ENCODE results near the gene PPP1R7.

PPP1R7 gene

DNA sequence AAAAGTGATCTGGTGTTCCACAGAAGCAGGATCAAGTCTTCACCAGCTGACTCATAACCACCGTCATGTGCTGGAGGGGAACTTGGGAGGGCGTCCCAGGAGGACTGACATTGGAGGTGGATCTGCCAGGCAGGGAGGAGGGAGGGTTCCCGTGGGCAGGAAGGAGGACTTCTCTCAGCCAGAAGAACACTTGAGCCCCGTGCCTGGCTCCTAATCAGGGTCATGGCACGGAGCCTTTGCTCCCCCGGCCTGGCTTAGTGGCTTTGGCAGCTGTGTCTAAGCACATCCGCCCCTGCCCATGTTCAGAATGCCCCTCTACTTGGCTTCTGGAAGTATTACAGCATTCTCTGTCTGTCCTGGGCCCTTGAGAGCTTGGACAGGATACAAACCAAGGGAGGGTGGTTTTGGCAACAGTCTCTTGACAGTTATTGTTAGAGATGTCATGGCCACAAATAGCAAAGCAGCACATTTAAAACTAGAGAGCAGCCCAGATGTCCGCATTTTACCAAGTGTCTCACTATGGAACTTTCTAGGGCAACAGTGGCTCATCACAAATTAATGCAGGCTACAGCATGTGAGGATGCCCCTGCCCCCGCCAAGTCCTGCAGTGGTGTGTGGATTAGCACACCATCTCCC is 11.5 kb downstream of the PPP1R7 start:
- DNase-seq (ENCODE audit: low read depth) = no peak

DNA sequence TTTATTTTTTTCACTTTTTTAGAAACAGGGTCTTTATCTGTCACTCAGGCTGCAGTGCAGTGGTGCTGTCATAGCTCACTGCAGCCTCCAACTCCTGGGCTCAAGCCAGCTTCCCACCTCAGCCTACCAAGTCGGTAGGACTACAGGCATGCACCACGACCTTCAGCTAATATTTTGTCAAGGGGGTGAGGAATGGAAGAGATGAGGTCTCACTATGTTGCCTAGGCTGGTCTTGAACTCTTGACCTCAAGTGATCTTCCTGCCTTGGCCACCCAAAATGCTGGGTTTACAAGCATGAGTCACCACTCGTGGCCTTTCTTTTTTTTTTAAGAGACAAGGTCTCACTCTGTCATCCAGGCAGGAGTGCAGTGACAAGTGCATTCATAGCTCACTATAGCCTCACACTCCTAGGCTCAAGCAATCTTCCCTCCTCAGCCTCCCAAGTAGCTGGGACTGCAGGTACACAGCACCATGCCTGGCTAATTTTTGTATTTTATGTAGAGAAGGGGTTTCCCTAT is 13.4 kb downstream of the PPP1R7 start:
- no peak for DNase-seq (ENCODE audit: low read depth)

DNA sequence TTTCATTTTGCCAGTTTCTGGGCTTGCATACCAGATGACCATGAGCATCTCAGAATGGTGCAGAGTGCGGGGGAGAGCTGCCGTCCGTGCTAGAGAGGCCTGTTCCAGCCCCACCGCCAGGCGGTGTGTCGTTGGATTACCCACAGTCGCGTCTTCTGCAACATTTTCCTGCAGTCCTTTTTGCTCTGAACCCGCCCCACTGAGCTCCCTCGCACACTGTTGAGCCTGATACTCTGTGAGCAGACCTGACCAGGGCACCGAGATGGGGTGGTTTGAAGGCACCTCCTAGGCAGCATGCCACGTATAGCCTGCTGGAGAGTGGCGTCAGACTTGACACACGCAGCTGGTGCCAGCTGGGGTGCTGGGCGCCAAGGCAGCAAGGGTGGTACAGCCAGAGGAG is 18.1 kb downstream of the PPP1R7 start:
- DNase-seq (ENCODE audit: low read depth) = no peak

DNA sequence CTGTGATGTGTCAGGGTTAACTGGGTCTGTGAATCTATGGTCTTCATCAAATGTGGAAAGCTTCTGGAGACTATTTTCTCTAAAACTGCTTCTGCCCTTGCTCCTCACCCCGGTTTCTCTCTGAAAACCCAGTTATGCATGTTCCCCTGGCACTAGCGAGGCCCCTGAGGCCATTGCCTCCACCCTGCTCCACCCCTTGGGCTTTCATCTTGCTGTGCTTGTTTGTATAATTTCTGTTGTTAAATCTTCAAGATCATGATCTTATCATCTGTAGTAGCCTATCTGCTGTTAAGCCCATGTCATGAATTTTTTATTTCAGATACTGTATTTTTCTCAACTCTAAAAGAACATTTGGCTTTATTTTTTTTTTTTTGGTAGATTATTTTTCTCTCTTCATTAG is 23.3 kb downstream of the PPP1R7 start:
- no peak for DNase-seq (ENCODE audit: low read depth)

DNA sequence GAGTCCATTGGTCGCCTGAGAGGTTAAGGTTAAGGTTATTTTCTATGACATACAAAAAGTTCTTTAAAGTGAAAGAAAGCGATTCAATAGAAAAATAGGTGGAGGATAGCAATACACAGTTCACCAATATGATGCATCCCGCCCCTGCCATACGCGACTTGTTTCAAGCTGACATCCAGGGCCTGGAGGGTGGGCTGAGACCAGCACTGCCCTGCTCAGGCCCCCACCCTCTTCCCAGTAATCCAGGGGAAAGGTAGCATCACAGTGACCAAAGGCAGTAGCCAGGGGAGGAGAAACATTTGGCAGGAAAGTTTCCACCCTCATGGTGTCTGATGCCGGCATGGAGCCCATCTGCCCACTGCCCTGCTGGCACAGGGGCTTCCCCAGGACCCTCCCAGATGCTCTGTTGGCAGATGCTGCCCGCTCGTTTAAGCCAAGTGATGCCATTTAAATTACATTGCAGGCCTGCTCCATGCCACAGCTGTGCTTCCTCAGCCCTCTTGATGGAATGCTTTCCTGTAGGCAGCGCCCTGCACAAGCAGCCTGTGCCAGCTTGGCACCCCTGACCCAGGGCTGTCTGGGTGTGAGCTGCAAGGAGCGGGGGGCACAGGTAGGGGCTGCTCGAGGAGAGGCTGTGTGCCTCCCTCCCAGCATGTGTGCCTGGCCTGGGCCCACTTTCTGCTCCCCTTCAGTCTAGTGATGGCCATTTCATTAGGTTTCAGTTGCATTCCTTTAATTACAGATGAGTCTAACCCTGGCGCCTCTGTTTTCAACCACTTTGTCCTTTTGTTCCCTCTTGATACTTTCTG is 27.5 kb downstream of the PPP1R7 start:
- DNase-seq (ENCODE audit: low read depth) = no peak

DNA sequence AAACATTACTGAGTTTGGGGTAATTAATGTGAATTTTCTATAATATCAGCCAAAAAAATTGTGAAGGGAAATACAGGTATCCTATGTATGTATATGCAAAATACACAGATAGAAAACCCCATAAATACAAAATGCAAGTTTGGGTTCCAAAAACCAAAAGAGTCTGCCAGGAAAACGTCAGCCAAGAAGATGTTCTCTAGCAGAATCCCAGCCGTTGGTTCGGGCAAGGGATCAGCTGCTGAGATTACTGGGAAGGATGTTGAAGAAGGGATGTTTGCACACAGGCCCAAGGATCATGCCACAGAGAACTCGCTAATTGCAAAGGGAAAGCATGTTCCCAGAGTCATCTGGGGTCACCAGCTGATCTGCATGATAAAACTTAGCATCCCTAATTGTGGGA is 28.7 kb downstream of the PPP1R7 start:
- DNase-seq (ENCODE audit: low read depth) = no peak

DNA sequence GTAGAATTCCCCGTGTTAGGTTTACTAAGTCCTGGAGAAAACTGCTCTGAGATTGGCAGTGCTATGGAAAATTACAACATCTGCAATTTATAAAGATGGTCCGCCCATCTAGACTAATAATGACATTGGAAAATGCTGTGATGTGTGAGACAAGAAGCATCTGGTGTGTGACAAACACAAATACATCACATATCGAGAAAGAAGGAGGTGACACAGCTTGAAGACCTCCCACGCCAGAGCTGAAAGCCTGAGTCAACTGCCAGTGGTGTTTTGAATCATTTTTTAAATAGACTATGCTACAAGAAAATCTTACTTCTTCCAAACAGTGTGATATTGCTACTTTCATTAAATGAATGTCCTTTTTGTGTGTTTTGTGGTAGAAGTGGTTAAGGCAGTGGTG is 29.6 kb downstream of the PPP1R7 start:
- no peak for DNase-seq (ENCODE audit: low read depth)

DNA sequence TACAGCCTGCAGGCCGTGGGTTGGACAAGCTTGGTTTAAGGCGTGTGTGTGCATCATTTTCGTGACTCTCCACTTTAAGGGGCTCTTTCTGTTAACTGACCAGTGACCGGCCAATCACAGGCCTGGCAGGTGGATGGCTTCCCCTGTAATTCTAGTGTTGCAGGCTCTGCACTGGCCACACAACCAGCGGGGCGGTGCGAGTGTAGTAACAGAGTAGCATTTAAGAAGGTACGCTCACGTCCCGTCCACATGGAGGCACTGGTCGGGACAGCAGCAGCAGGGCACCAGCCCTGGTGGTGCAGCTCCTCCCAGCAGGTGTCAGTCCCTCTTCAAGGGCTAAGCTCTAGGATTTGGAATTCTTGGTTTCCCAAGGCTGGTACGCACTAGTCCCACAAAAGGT is 30.2 kb downstream of the PPP1R7 start:
- no peak for DNase-seq (ENCODE audit: low read depth)

DNA sequence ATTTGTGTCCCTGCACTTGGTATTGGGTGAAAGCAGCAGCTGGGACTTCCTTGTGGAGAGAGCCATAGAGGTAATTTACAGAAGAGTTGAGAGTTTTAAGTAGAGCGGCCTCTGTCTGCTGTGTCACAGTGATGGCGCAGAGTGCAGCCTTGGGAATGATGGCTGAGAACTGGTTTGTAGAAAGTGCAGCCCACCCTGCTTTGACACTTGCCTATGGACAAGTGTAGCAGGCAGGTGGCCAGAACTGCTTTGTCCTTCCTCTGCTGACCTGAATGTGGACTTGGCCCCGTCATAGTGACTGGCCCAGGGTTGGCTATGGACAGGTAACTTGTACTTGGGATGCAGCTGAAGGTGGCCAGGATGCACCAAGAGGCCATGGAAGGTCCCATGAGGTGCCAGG is 31.9 kb downstream of the PPP1R7 start:
- DNase-seq (ENCODE audit: low read depth) = no peak

DNA sequence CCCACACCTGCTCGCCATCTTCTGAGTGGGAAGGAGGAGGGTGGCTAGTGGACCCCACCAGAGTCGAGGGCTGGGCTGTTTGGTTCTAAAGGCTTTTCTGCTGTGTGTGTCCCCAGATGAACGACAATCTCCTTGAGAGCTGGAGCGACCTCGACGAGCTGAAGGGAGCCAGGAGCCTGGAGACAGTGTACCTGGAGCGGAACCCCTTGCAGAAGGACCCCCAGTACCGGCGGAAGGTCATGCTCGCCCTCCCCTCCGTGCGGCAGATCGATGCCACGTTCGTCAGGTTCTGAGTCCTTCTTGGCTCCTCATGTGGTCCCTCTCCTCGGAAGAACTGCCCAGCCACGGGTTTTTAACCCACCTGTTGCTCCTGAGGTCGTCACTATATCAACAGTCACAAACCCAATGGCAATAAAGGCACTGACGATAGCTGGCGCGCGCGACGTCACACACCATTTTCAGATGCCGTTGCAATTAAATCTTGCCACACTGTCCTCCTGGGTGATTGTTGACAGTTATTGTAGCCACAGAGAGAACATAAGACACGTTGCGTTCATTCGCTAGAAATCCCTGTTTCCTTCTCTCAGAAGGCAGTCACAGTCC is 32.4 kb downstream of the PPP1R7 start:
- no peak for DNase-seq (ENCODE audit: low read depth)

DNA sequence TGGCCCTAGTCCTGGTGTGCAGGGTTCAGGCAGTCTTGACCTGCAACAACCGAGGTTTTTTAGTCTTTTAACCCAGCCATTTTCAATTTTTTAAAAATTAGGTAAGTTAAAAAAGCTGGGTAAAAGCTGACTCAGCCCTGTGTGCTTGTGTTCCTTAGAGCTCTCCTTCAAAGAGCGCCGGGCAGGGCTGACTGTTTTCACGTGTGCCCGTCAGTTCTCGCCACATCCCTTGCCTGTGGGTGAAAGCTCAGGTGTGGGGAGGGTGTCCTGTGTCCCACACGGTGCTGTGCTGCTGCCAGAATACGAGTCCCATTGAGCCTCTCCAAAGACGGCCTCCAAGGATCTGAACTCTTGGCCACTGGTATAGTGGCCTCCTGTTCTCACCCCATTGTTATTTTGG is 33.0 kb downstream of the PPP1R7 start:
- DNase-seq (ENCODE audit: low read depth) = no peak

DNA sequence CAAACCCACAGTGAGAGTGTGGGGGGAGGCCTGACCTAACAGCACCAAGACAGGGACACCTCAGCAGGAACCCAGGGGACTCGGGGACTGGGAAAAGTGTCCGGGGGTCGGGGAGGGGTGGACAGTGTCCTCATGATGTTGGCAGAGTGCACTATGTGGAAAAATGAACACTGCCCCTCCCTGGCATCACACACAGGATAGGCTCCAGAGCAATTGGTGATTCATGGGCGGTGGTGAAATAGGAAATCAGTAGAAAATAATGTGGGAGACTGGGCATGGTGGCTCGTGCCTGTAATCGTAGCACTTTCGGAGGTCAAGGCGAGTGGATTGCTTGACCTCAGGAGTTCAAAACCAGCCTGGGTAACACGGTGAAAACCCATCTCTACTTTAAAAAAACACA is 34.6 kb downstream of the PPP1R7 start:
- no peak for DNase-seq (ENCODE audit: low read depth)

DNA sequence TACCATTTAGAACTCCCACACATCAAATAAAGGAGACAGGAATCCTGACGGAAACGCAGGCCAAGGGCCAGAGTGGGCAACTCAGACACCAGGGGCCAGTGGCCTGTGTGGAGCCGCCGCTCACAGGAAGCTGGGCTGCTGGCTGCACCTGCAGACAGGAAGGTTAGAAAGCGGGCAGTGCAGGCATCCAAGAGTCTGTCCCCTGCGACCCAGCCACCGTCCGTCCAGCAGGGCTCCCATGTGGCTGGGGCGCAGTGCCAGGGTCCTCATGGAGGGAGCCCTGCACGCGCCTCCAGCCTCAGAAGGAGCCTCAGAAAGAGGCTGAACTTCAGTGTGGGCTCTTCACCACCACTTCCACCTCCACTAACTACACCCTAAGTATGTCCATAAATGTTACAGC is 35.7 kb downstream of the PPP1R7 start:
- no peak for DNase-seq (ENCODE audit: low read depth)

DNA sequence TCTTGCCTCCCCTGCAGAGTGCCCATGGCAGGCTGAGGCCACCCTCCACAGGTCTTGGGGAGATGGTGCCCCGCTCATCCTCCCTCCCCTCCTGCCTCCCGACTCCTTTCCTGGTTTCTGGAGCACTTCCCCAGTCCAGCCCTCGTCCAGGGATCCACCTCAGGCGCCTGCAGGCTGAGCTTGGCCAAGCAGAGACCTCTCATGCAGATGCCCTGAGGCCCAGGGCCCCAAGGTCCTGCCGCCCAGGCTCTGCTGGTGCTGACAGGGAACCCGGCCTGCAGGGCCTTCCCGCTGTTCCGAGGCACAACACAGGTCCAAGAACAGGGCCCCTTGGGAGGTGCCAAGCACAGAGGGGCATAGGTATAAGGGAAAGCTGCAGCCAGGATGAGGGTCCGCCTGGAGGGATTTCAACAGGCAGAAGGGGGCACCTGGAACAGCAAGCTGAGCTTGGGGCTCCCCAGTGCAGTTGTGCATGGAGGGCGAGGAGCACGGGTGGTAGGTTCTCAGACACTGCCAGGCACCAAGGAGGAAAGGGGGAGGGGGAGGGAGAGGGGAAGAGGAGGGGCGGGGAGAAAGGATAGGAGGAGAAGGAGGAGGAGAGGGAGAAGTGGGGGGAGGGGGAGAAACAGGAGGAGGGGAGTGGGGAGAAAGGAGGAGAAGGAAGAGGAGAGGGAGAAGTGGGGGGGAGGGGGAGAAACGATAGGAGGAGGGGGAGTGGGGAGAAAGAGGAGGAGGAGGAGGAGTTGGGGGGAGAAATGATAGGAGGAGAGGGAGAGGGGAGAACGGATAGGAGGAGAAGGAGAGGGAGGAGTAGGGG is 37.0 kb downstream of the PPP1R7 start:
- no peak for DNase-seq (ENCODE audit: low read depth)

DNA sequence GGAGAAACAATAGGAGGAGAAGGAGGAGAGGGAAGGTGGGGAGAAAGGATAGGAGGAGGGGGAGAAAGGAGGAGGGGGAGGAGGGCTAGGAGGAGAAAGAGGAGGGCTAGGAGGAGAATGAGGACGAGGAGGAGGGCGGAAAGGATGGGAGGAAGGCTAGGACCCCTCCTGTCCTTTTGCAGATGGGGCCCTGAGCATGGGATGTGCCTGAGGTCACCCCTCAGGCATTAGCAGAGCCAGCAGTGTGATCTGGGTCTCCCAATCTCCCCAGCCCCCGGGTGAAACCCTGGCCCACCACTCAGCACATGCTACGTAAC is 37.6 kb downstream of the PPP1R7 start:
- no peak for DNase-seq (ENCODE audit: low read depth)

DNA sequence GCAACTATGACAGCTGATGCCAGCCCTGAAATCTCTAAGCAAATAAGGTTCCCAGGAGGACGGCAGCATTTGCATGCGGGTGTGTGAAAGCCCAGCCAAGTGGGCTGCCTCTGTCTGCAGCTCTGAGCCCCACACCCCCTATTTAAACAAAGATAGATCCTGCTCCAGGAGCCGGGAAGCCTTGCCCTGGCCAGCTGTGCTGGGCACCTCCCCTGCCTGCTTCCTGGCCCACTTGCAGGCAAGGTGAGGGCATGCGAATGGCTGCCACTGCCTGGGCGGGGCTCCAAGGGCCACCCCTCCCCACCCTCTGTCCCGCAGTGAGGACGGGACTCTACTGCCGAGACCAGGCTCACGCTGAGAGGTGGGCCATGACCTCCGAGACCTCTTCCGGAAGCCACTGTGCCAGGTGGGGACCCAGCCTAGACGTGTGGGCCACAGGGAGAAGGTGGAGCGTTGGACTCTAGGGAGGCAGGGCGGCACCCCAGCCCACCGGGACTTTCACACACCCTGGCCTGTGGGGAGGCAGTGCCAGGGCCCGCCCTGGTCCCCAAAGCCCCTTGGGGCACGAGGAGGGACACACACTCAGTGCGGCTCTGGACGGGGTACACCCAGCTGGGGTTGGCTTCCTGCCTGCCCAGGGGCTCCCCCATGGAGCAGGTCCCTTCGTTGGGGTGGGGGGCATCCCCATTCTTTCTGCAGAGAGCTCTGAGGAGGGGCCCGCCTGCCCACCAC is 38.3 kb downstream of the PPP1R7 start, which contains the start of gene ANO7:
Gene ANO7 (plus strand): TSS at position 317 of the 732 bp plus-strand sequence. CDS start 1,387 bp downstream, outside the sequence.
- DNase-seq (ENCODE audit: low read depth) = no peak

DNA sequence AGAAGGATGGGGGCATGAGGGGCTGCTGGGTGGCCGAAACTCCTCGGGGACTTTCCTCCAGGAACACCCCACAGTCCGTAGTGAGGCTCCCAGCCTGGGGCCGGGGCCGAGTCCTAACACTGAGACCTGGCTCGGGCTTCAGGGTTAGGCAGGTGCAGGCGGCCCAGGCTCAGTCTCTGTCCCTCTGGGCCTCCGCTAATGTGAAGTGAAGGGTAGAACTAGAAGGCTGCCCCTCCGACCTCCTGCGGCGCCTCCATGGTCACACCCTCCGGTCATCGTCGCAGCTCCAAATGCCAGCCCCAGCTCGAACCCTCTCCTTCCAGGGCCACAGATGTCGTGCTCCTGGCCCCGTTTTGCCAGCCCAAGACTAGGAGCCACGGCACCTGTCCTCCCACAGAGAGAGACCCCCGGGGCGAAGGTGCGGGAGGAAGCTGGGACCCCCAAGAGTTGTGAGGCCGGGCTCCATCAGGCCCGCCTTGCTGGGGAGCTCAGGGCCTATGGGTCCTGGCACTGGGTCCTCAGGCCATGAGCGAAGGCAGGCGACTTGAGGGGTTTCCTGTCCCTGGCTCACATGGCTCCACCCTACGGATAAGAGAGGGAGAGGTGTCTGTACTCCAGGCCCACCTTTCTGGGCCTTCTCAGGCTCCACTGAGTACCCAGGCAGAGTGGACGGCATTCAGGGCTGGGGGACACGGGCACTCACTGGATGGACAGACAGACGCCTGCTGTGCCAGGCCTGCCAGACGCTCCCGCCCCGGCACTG is 39.0 kb downstream of the PPP1R7 start:
- DNase-seq (ENCODE audit: low read depth) = no peak

DNA sequence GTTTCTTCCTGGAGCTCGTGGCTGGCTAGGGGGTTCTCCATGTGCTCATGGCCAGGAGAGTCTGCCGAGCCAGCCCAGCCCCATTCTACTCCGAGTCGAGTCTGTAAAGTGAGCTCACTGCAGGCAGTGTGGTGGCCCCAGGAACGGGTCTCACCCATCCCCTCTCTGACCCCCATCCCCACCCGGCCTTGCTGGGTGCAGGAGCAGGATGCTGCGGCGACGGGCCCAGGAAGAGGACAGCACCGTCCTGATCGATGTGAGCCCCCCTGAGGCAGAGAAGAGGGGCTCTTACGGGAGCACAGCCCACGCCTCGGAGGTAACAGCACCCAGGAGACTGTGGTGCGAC is 39.6 kb downstream of the PPP1R7 start:
- DNase-seq (ENCODE audit: low read depth) = no peak

DNA sequence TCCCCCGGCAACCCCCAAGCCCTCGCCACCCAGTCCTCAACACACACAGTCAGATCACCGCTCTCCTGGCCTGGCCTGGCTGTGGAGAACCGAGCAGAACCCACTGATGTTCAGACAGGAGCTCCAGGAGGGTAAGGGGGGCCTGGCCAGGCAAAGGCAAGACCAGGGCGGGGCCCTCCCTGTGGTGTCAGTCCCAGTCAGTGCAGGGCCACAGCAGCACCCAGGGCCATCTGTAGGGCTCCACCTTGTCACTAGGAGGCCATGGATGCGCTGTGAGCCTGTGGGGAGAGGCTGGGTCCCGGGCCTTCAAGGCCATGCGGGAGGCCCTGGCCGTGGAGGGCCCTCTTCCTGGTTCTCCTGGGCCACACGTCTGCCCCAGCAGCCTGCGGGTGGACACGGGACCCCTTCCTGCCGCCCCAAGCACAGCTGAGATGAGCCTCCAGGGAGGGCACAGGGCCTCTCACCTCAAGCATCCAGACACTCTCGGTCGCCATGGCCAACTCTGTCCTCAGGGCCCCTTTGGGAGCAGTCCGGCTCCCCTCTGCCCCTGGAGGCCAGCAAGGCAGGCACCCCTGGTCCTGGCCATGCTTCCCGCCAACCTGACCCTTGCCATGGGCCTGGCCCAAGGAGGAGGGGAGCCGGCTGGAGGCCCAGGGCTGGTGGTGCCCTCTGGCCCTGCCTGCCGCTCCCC is 40.2 kb downstream of the PPP1R7 start:
- DNase-seq (ENCODE audit: low read depth) = no peak

DNA sequence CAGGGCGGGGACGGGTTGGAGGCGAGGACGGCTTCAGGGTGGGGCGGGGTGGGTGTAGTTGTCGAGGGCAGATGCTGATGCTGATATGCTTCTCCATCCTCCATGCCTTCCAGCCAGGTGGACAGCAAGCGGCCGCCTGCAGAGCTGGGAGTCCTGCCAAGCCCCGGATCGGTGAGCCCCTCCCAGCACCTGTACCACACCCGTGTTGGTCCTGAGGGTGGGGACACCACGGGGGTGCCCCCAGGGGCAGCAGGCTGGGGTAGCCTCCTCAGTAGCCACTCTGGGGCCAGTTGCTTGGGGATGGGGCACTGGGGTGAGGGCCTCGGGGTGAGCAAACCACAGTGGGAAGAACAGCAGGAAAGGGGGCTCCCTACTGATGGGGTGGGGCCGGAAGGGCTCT is 40.8 kb downstream of the PPP1R7 start:
- no peak for DNase-seq (ENCODE audit: low read depth)
